Sigmoid colon (tissue), 7 donors: Measurements from ENCODE around the gene ELOVL7. TPM values are rescaled to one million over a fixed set of nuclear protein-coding genes. Genes with fewer than 3 reads are reported as not detected.

Source experiments
- DNase-seq: peaks from one replicate; pipeline ENCODE4 v3.0.0-alpha.2; 2019
- H3K27ac ChIP-seq, 4 donors: fragments of 200-600 bp; sonication (generic); one replicate each; pipeline ENCODE4 v1.5.1; 2016 to 2019; ENCODE audit warnings: mild to moderate bottlenecking in 1 of 4
- H3K27me3 ChIP-seq, 3 donors: fragments of 200-600 bp; sonication (generic); one replicate each; pipeline ENCODE4 v1.5.1; 2019; ENCODE audit warnings: mild to moderate bottlenecking in 1 of 3
- H3K36me3 ChIP-seq, 4 donors: fragments of 200-600 bp; sonication (generic); one replicate each; pipeline ENCODE4 v1.5.1; 2016 to 2019
- H3K4me1 ChIP-seq, 4 donors: fragments of 200-600 bp; sonication (generic); one replicate each; pipeline ENCODE4 v1.5.1; 2017 to 2019
- H3K4me3 ChIP-seq, 4 donors: fragments of 200-600 bp; sonication (generic); one replicate each; pipeline ENCODE4 v1.5.1; 2017 to 2019; ENCODE audit warnings: mild to moderate bottlenecking in 2 of 4, moderate library complexity in 1 of 4
- H3K9me3 ChIP-seq, 4 donors: fragments of 200-600 bp in 3 of 4; sonication (generic) in 3 of 4; one replicate each; pipeline versions ENCODE4 v1.5.1 to v1.6.1; 2013 to 2019
- EP300 ChIP-seq, 4 donors: sonication (generic); formaldehyde crosslinking; IDR thresholded peaks; one replicate each; pipeline ENCODE4 v1.6.1; 2017; ENCODE audit warnings: antibody characterized with exemption in 4 of 4
- POLR2A ChIP-seq, 2 donors: fragments of 450-650 bp; IDR thresholded peaks; one replicate each; pipeline ENCODE4 v1.6.1; 2016; ENCODE audit warnings: antibody characterized with exemption in 2 of 2, mild to moderate bottlenecking in 2 of 2, moderate library complexity in 2 of 2
- POLR2AphosphoS5 ChIP-seq, 4 donors: sonication (generic); formaldehyde crosslinking; IDR thresholded peaks; one replicate each; pipeline ENCODE4 v1.6.1; 2017; ENCODE audit warnings: antibody characterized with exemption in 4 of 4
- WGBS, 2 donors: extraction: QIAGEN DNeasy Blood & Tissue Kit; methylation state at CpG; one replicate each; pipeline ENCODE4 v1.1.7; 2013; 5-methylcytosine and 5-hydroxymethylcytosine counted together
- intact Hi-C: fragments of 100-400 bp; cut with DNase I; formaldehyde crosslinking; loops from one replicate; pipeline ENCODE4 v1.15.1; 2023
- polyA plus RNA-seq, 3 donors: library from polyadenylated mRNA; stranded (reverse); fragments of 200-250 nt; gene quantifications; one replicate each; pipeline ENCODE4 v1.2.3, GENCODE V29; 2013
- total RNA-seq, 4 donors: library from RNA; depleted of rRNA; stranded (reverse); fragments of >200 nt; gene quantifications; one replicate each; pipeline ENCODE4 v1.1.0, GENCODE V29; 2016
- TF ChIP-seq, protein P1 (sequence below), 4 experiments: fragments of 450-650 bp in 3 of 4; fragments of 200-600 bp in 1 of 4; IDR thresholded peaks; one replicate each; pipeline ENCODE4 v1.5.1; 2016 to 2019; ENCODE audit warnings: antibody characterized with exemption in 4 of 4, mild to moderate bottlenecking in 3 of 4, moderate library complexity in 2 of 4
- donor health status: healthy with polysubstance abuse.
- donor health status: Bipolar disorder and iron deficiency.
- donor health status: healthy.

ELOVL7 gene
- total and polyA plus RNA-seq, 7 donors, result 1.2 to 8.9 (median 2.5) TPM

DNA sequence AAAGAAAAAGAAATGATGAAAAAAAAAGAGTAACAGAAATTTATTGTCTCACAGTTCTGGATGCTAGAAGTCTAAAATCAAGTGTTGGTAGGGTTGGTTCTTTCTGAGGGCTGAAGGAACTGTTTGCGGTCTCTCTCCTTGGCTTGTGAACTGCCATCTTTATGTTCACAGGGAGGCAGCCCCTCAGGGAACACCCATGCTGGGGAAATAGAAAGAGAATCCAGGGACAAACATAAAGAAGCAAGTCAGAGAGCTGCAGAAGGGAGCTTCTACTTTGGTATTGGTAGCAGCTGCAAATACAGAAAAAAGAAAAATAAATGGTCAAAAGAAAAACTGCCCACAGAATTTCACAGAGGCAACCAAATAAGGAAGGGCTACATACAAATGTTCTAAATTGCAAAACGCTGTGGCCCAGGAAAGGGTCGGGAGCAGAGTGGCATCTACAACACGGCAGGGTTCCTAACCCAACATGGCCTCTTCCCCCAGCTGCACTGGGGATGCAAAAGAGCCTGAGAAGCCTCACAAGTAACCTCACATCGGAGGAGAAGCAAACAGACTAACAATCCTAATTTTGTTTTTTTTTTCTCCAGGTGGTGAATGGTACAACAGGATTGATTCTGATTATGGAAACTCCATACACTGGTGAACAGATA, 37.4 kb downstream of the ELOVL7 start:
- H3K4me3 ChIP-seq, result no peak overlapping the region
- DNase-seq, result no peak
- no peak overlapping the region for H3K27ac ChIP-seq
- TF ChIP-seq POLR2AphosphoS5 (IDR thresholded peaks at IDR 0.05) (no peak), POLR2A (IDR thresholded peaks at IDR 0.05) (no peak), EP300 (IDR thresholded peaks at IDR 0.05) (no peak)
- TF ChIP-seq, protein P1, sequence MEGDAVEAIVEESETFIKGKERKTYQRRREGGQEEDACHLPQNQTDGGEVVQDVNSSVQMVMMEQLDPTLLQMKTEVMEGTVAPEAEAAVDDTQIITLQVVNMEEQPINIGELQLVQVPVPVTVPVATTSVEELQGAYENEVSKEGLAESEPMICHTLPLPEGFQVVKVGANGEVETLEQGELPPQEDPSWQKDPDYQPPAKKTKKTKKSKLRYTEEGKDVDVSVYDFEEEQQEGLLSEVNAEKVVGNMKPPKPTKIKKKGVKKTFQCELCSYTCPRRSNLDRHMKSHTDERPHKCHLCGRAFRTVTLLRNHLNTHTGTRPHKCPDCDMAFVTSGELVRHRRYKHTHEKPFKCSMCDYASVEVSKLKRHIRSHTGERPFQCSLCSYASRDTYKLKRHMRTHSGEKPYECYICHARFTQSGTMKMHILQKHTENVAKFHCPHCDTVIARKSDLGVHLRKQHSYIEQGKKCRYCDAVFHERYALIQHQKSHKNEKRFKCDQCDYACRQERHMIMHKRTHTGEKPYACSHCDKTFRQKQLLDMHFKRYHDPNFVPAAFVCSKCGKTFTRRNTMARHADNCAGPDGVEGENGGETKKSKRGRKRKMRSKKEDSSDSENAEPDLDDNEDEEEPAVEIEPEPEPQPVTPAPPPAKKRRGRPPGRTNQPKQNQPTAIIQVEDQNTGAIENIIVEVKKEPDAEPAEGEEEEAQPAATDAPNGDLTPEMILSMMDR (IDR thresholded peaks at IDR 0.05), result no peak
- no peaks in the 10 kb centered on the region for H3K4me1 ChIP-seq
- H3K36me3 ChIP-seq, result no peaks in the 10 kb centered on the region
- H3K9me3 ChIP-seq, result no peaks in the 10 kb centered on the region
- intact Hi-C loops, result no loop called here
- H3K27me3 ChIP-seq, result no peaks in the 10 kb centered on the region
- WGBS, 2 donors, result 74 to 91% methylated on average over 5 of the region's 5 CpGs

DNA sequence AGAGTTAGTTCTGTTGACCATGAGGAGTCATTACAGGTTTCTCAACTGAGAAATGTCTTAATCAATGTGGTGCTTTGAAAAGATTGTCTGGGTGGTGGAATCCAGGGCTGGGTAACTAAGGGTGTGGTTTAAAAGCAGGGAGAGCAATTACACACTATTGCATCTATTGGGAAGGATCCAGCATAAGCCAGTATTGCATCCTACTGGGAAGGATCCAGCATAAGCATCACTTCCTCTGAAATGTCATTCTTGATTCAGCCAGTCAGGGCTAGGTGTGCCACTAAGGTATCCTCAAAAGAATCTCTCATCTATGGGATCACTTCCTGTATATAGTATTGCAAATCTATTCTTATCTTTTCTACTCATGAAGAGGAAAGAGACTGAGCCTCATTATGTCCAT, 38.6 kb downstream of the ELOVL7 start:
- no peak for DNase-seq

DNA sequence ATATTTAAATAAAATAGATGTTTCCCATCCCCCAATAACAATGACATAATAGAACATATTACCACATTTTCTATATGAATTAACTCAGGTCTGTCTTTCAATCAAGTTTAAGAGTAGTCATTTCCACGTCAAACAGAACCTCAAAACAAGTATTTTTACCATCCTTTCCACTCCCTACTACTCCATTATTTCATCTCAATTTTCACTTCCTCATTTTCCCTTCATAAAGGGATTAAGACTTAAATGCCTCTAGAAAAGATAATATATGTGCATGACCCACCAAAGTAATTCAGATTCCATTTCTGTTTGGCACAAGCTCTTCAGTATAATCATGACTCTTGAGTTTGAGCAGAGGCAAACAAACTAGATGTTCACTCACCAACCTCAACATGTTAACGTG, 40.4 kb downstream of the ELOVL7 start:
- 72 to 79% methylated on average over 2 of the region's 2 CpGs for WGBS, 2 donors
- TF ChIP-seq POLR2A (IDR thresholded peaks at IDR 0.05) (no peak), EP300 (IDR thresholded peaks at IDR 0.05) (no peak), POLR2AphosphoS5 (IDR thresholded peaks at IDR 0.05) (no peak)
- TF ChIP-seq, protein P1 (IDR thresholded peaks at IDR 0.05), result no peak
- intact Hi-C loops, result no loop called here
- Histone ChIP-seq H3K4me3 (no peak overlapping the region), H3K27ac (no peak overlapping the region), H3K36me3 (no peaks in the 10 kb centered on the region), H3K27me3 (no peaks in the 10 kb centered on the region), H3K4me1 (no peaks in the 10 kb centered on the region), H3K9me3 (no peaks in the 10 kb centered on the region)
- no peak for DNase-seq

More for the DNA sequence above, 38.6 kb downstream of the ELOVL7 start:
- no peak overlapping the region for H3K27ac ChIP-seq
- no peaks in the 10 kb centered on the region for H3K9me3 ChIP-seq
- no peak for TF ChIP-seq EP300 (IDR thresholded peaks at IDR 0.05)
- TF ChIP-seq, protein P1 (IDR thresholded peaks at IDR 0.05), result no peak
- no peak for TF ChIP-seq POLR2AphosphoS5 (IDR thresholded peaks at IDR 0.05)
- TF ChIP-seq POLR2A (IDR thresholded peaks at IDR 0.05), result no peak
- no peaks in the 10 kb centered on the region for H3K4me1 ChIP-seq
- no peaks in the 10 kb centered on the region for H3K27me3 ChIP-seq
- intact Hi-C loops, result no loop called here
- no peaks in the 10 kb centered on the region for H3K36me3 ChIP-seq
- no peak overlapping the region for H3K4me3 ChIP-seq

DNA sequence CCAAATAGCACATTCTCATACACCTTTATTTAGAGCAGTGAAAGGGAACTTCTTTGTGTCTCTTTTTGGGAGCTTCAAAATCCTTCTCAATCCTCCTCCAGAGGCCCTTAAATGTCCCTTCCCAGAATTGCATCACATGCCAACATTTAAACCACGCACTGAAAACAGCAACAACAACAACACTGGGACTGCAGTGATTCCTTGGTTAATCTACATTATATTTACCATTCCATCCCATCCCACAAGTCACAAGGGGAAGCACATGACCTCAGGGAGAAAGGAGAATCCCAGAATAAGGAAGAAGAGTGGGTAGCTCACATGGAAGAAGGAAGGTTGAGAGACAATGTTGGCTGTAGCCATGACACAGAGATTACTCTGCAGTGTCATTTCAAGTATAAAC, 41.1 kb downstream of the ELOVL7 start:
- no peak overlapping the region for H3K4me3 ChIP-seq
- H3K9me3 ChIP-seq, result no peaks in the 10 kb centered on the region
- no peaks in the 10 kb centered on the region for H3K36me3 ChIP-seq
- no peak overlapping the region for H3K27ac ChIP-seq
- H3K27me3 ChIP-seq, result no peaks in the 10 kb centered on the region
- intact Hi-C loops, result no loop called here
- WGBS, 2 donors, result 91 to 96% methylated on average over 1 of the region's 1 CpG
- H3K4me1 ChIP-seq, result no peaks in the 10 kb centered on the region
- TF ChIP-seq, protein P1 (IDR thresholded peaks at IDR 0.05), result no peak
- TF ChIP-seq POLR2AphosphoS5 (IDR thresholded peaks at IDR 0.05), result no peak
- no peak for TF ChIP-seq EP300 (IDR thresholded peaks at IDR 0.05)
- no peak for TF ChIP-seq POLR2A (IDR thresholded peaks at IDR 0.05)
- no peak for DNase-seq

DNA sequence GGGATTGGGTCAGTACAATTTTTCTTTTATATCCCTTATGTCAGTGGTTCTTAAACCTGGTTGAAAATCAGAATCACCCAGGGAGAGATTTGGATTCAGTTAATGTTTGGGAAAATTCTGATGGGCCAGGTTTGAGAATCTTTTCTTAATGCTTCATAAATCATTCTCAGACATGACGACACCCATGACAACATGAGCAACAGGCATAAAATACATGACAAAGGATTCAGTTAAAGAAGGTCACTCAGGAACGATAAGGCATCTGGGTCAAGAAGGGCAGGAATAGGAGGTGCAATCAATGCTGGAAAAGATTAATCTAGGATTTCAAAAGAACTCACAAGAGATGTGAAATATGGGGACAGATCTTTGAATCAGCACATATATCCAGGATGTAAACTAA, 41.8 kb downstream of the ELOVL7 start:
- H3K4me1 ChIP-seq, result no peaks in the 10 kb centered on the region
- TF ChIP-seq POLR2A (IDR thresholded peaks at IDR 0.05), result no peak
- TF ChIP-seq EP300 (IDR thresholded peaks at IDR 0.05), result no peak
- TF ChIP-seq POLR2AphosphoS5 (IDR thresholded peaks at IDR 0.05), result no peak
- TF ChIP-seq, protein P1 (IDR thresholded peaks at IDR 0.05), result no peak
- H3K27me3 ChIP-seq, result no peaks in the 10 kb centered on the region
- no peaks in the 10 kb centered on the region for H3K9me3 ChIP-seq
- H3K27ac ChIP-seq, result no peak overlapping the region
- H3K36me3 ChIP-seq, result no peaks in the 10 kb centered on the region
- no peak for DNase-seq
- WGBS, 2 donors, result 61 to 90% methylated on average over 2 of the region's 2 CpGs
- intact Hi-C loops, result no loop called here
- no peak overlapping the region for H3K4me3 ChIP-seq
